HFFc6 (cell line): Measurements from ENCODE around the gene IHH. TPM values are rescaled to one million over a fixed set of nuclear protein-coding genes. Genes with fewer than 3 reads are reported as not detected.

ENCODE experiments used
- DNase-seq: peaks from one replicate; pipeline ENCODE4 v3.0.0-alpha.2; 2018
- H3K27ac Mint-ChIP-seq: 2 replicates; pipeline ENCODE4 v1.8.0; 2020; ENCODE audit warnings: mild to moderate bottlenecking, mixed read lengths
- H3K27me3 Mint-ChIP-seq: 2 replicates; pipeline ENCODE4 v1.8.0; 2021; ENCODE audit warnings: mild to moderate bottlenecking, moderate library complexity, mixed read lengths; ENCODE audit not compliant: insufficient read depth
- H3K36me3 Mint-ChIP-seq: 2 replicates; pipeline ENCODE4 v1.8.0; 2021; ENCODE audit warnings: low read depth, mixed read lengths
- H3K4me1 Mint-ChIP-seq: 2 replicates; pipeline ENCODE4 v1.8.0; 2020; ENCODE audit warnings: low read depth, mixed read lengths
- H3K4me3 Mint-ChIP-seq: 2 replicates; pipeline ENCODE4 v1.8.0; 2020; ENCODE audit warnings: mild to moderate bottlenecking, moderate library complexity, mixed read lengths
- H3K9me3 Mint-ChIP-seq: 2 replicates; pipeline ENCODE4 v1.8.0; 2020; ENCODE audit warnings: mild to moderate bottlenecking, mixed read lengths
- CTCF ChIP-seq: fragments of 200-600 bp; sonication (generic); IDR thresholded peaks from 2 replicates; pipeline ENCODE4 v1.5.0; 2021; ENCODE audit warnings: antibody characterized with exemption, mild to moderate bottlenecking
- total RNA-seq, 6 experiments: library from RNA; stranded (reverse); fragmentation: NEBNext Ultra II Directional; extraction: Animal tissue kit (Norgen Biotek cat#: 25700); gene quantifications; 2 replicates in 1 of 6; 3 replicates in 5 of 6; pipeline ENCODE4 v1.2.3, GENCODE V29; 2021

The IHH gene
- total RNA-seq, 6 experiments from 2014 or later, result not detected

GRCh38 chr2:219056896-219057708 lies 3.6 kb downstream of the IHH start:
- Mint-ChIP-seq H3K4me3 (no peak overlapping the region), H3K36me3 (no peaks in the 10 kb centered on the region), H3K9me3 (no peaks in the 10 kb centered on the region), H3K27me3 (peaks cover 62% of the 10 kb centered on the region), H3K4me1 (peaks cover 15% of the 10 kb centered on the region), H3K27ac (no peak overlapping the region)
- DNase-seq, result no peak
- TF ChIP-seq CTCF, result no peak

GRCh38 chr2:219056176-219056895 lies 4.4 kb downstream of the IHH start:
- no peaks in the 10 kb centered on the region for H3K9me3 Mint-ChIP-seq
- no peak for TF ChIP-seq CTCF
- DNase-seq, result no peak
- H3K27me3 Mint-ChIP-seq, result peaks cover 59% of the 10 kb centered on the region
- no peak overlapping the region for H3K27ac Mint-ChIP-seq
- peaks cover 15% of the 10 kb centered on the region for H3K4me1 Mint-ChIP-seq
- no peak overlapping the region for H3K4me3 Mint-ChIP-seq
- no peaks in the 10 kb centered on the region for H3K36me3 Mint-ChIP-seq

- no peak for DNase-seq
- H3K27me3 Mint-ChIP-seq, result peaks cover 63% of the 10 kb centered on the region
- H3K36me3 Mint-ChIP-seq, result no peaks in the 10 kb centered on the region
- TF ChIP-seq CTCF, result no peak
- H3K4me1 Mint-ChIP-seq, result peaks cover 15% of the 10 kb centered on the region
- H3K4me3 Mint-ChIP-seq, result no peak overlapping the region
- H3K27ac Mint-ChIP-seq, result no peak overlapping the region
- no peaks in the 10 kb centered on the region for H3K9me3 Mint-ChIP-seq
These were observed 5.5 kb downstream of the IHH start for GRCh38 chr2:219054956-219055903.

GRCh38 chr2:219049282-219049681 lies 11.4 kb downstream of the IHH start:
- TF ChIP-seq CTCF, result no peak
- H3K4me1 Mint-ChIP-seq, result no peaks in the 10 kb centered on the region
- H3K4me3 Mint-ChIP-seq, result no peak overlapping the region
- H3K27me3 Mint-ChIP-seq, result peaks cover 50% of the 10 kb centered on the region
- DNase-seq, result no peak
- H3K27ac Mint-ChIP-seq, result no peak overlapping the region
- H3K36me3 Mint-ChIP-seq, result no peaks in the 10 kb centered on the region
- no peaks in the 10 kb centered on the region for H3K9me3 Mint-ChIP-seq

GRCh38 chr2:219045937-219046550 lies 14.7 kb downstream of the IHH start:
- Mint-ChIP-seq H3K27ac (no peak overlapping the region), H3K36me3 (no peaks in the 10 kb centered on the region), H3K4me1 (peaks cover 11% of the 10 kb centered on the region), H3K4me3 (no peak overlapping the region), H3K27me3 (peaks cover 52% of the 10 kb centered on the region), H3K9me3 (no peaks in the 10 kb centered on the region)
- TF ChIP-seq CTCF, result no peak
- DNase-seq, result no peak
